ENCODE data around the gene DACH1.

DNA sequence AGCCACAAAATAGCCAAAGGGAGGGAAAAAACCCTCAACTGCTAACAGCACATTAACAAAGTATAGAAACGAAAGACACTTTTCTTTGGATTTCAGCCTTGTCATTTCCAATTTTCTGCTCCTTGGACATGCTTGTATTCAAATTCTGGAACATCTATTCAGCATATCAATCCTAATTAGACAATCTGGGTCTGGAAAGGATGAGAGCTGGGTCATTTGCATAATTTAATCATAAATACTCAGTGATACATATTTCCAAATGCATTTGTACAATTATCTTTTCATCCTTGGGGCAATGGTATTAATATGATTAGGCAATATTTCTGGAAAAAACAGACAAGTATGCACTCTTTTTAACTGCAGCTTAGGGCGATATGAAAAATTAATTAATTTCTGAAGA is 14.3 kb downstream of the DACH1 start:
- TF ChIP-seq, protein P1, sequence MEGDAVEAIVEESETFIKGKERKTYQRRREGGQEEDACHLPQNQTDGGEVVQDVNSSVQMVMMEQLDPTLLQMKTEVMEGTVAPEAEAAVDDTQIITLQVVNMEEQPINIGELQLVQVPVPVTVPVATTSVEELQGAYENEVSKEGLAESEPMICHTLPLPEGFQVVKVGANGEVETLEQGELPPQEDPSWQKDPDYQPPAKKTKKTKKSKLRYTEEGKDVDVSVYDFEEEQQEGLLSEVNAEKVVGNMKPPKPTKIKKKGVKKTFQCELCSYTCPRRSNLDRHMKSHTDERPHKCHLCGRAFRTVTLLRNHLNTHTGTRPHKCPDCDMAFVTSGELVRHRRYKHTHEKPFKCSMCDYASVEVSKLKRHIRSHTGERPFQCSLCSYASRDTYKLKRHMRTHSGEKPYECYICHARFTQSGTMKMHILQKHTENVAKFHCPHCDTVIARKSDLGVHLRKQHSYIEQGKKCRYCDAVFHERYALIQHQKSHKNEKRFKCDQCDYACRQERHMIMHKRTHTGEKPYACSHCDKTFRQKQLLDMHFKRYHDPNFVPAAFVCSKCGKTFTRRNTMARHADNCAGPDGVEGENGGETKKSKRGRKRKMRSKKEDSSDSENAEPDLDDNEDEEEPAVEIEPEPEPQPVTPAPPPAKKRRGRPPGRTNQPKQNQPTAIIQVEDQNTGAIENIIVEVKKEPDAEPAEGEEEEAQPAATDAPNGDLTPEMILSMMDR (conservative IDR thresholded peaks at IDR 0.05; ENCODE audit: low read depth, low read length) = no peak
- TF ChIP-seq EZH2phosphoT487 (IDR thresholded peaks at IDR 0.05; ENCODE audit: borderline replicate concordance, low read length) (no peak), EZH2 (IDR thresholded peaks at IDR 0.05; ENCODE audit: low read length, unreplicated experiment) (no peak)

All from PC-3 (cell line).